K562 (cell line): Measurements from ENCODE around the gene FIZ1. TPM values are rescaled to one million over a fixed set of nuclear protein-coding genes. Genes with fewer than 3 reads are reported as not detected.
A peak's percentile ranks its signal among the peaks of the same experiment; 100 is the strongest.

ENCODE experiments used
- AFF1 ChIP-seq, 2 experiments: fragments of 450-650 bp; IDR thresholded peaks; 2 replicates each; pipeline ENCODE4 v1.6.1; 2018; ENCODE audit warnings: mild to moderate bottlenecking in 2 of 2, low read depth in 1 of 2; ENCODE audit not compliant: partially characterized antibody in 2 of 2
- CCAR2 ChIP-seq: fragments of 200-400 bp; formaldehyde crosslinking; IDR thresholded peaks from 2 replicates; pipeline ENCODE4 v1.6.1; 2017; ENCODE audit warnings: mild to moderate bottlenecking, low read depth, low read length
- E2F6 ChIP-seq, 2 experiments: IDR thresholded peaks; 2 replicates each; pipeline ENCODE4 v1.6.1; 2011; ENCODE audit warnings: borderline replicate concordance in 1 of 2, control low read depth in 1 of 2, low read depth in 1 of 2, low read length in 1 of 2, mild to moderate bottlenecking in 1 of 2, mixed read lengths in 1 of 2, moderate library complexity in 1 of 2; ENCODE audit not compliant: insufficient read depth in 1 of 2, insufficient read length in 1 of 2, poor library complexity in 1 of 2, severe bottlenecking in 1 of 2; ENCODE audit errors: extremely low read depth in 1 of 2
- ELF1 ChIP-seq: fragments of 200-800 bp; sonication (Bioruptor generic); IDR thresholded peaks from 2 replicates; pipeline ENCODE4 v1.6.1; 2016; ENCODE audit warnings: missing genetic modification characterization, missing compliant biosample characterization
- EP400 ChIP-seq: fragments of 450-650 bp; IDR thresholded peaks from 2 replicates; pipeline ENCODE4 v1.6.1; 2017; ENCODE audit warnings: antibody characterized with exemption, mild to moderate bottlenecking, moderate library complexity
- HDAC3 ChIP-seq: fragments of 450-650 bp; IDR thresholded peaks from 2 replicates; pipeline ENCODE4 v1.6.1; 2018; ENCODE audit warnings: borderline replicate concordance, mild to moderate bottlenecking, moderate library complexity; ENCODE audit not compliant: partially characterized antibody
- KDM4B ChIP-seq, 2 experiments: fragments of 450-650 bp in 1 of 2; sonication (generic) in 1 of 2; IDR thresholded peaks; 2 replicates each; pipeline ENCODE4 v1.6.1; 2016 to 2017; ENCODE audit warnings: borderline replicate concordance in 2 of 2, antibody characterized with exemption in 1 of 2, low read depth in 1 of 2, mild to moderate bottlenecking in 1 of 2
- KLF6 ChIP-seq: fragments of 250-450 bp; sonication (Bioruptor Pico); IDR thresholded peaks from 2 replicates; pipeline ENCODE4 v1.4.0; 2020; ENCODE audit warnings: mild to moderate bottlenecking, moderate library complexity, borderline replicate concordance
- MCM2 ChIP-seq: fragments of 450-650 bp; IDR thresholded peaks from 2 replicates; pipeline ENCODE4 v1.6.1; 2017; ENCODE audit warnings: low read depth, mild to moderate bottlenecking
- NR2C2 ChIP-seq, 2 experiments: fragments of 200-800 bp in 1 of 2; sonication (Bioruptor generic) in 1 of 2; sonication (generic) in 1 of 2; formaldehyde crosslinking in 1 of 2; IDR thresholded peaks; 2 replicates each; pipeline versions ENCODE4 v1.6.1 to v1.8.0; 2016 to 2022; ENCODE audit warnings: mild to moderate bottlenecking in 1 of 2, missing compliant biosample characterization in 1 of 2, missing genetic modification characterization in 1 of 2, missing genetic modification reagents in 1 of 2
- RBBP5 ChIP-seq: fragments of 200-600 bp; sonication (generic); IDR thresholded peaks from 2 replicates; pipeline ENCODE4 v1.6.1; 2012; ENCODE audit warnings: borderline replicate concordance, mild to moderate bottlenecking, low read length, control low read depth, inconsistent platforms; ENCODE audit not compliant: insufficient read depth, poor library complexity, severe bottlenecking
- SMAD3 ChIP-seq: fragments of 450-650 bp; formaldehyde crosslinking; conservative IDR thresholded peaks from 2 replicates; pipeline ENCODE4 v1.4.0; 2020; ENCODE audit warnings: mild to moderate bottlenecking
- VEZF1 ChIP-seq: fragments of 200-800 bp; sonication (Bioruptor generic); IDR thresholded peaks from 2 replicates; pipeline ENCODE4 v1.6.1; 2017; ENCODE audit warnings: missing genetic modification characterization, missing compliant biosample characterization
- ZBTB17 ChIP-seq: fragments of 450-650 bp; formaldehyde crosslinking; IDR thresholded peaks from 2 replicates; pipeline ENCODE4 v1.4.0; 2020; ENCODE audit warnings: mild to moderate bottlenecking
- ZBTB43 ChIP-seq: sonication (generic); formaldehyde crosslinking; IDR thresholded peaks from 2 replicates; pipeline ENCODE4 v1.8.0; 2023; ENCODE audit warnings: mild to moderate bottlenecking, missing genetic modification reagents
- ZNF12 ChIP-seq: sonication (generic); formaldehyde crosslinking; IDR thresholded peaks from 2 replicates; pipeline ENCODE4 v1.4.0; 2020; ENCODE audit warnings: mild to moderate bottlenecking, missing genetic modification reagents
- ZNF197 ChIP-seq: fragments of 200-800 bp; sonication (Bioruptor generic); IDR thresholded peaks from 2 replicates; pipeline ENCODE4 v1.6.1; 2016; ENCODE audit warnings: low read depth, missing genetic modification characterization, missing compliant biosample characterization
- ZNF263 ChIP-seq: sonication (generic); formaldehyde crosslinking; IDR thresholded peaks from 2 replicates; pipeline ENCODE4 v1.8.0; 2022; ENCODE audit warnings: mild to moderate bottlenecking, missing genetic modification reagents, borderline replicate concordance
- ZNF507 ChIP-seq: conservative IDR thresholded peaks from 2 replicates; pipeline ENCODE4 v1.6.1; 2017; ENCODE audit warnings: missing genetic modification characterization, missing compliant biosample characterization
- polyA plus RNA-seq, 8 experiments: library from polyadenylated mRNA; depleted of rRNA in 4 of 8; stranded (reverse) in 5 of 8; unstranded in 3 of 8; fragments of >200 nt; fragmentation: Nextera tagmentation in 2 of 8; fragmentation: Illumina TruSeq in 1 of 8; extraction: Ambion mirVana in 2 of 8; extraction: Trizol in 1 of 8; gene quantifications; 2 replicates each; pipeline versions ENCODE4 v1.2.1 to v1.2.3, GENCODE V29; 2011 to 2014; ENCODE audit warnings: inconsistent platforms in 1 of 8, missing spikeins in 1 of 8
- total RNA-seq, 7 experiments: library from RNA; depleted of rRNA in 6 of 7; stranded (reverse); fragments of >200 nt in 6 of 7; fragmentation: Illumina TruSeq in 2 of 7; extraction: Trizol in 2 of 7; gene quantifications; 2 replicates each; pipeline versions ENCODE4 v1.2.1 to v1.2.3, GENCODE V29; 2011 to 2021; ENCODE audit warnings: low replicate concordance in 1 of 7

Gene FIZ1
- total and polyA plus RNA-seq, 9 of the 15 experiments (the other 6 are each of a cell fraction or from before 2014, with no cell fraction given): 0.79 to 17.5 (median 5.5) TPM

GRCh38 chr19:55599468-55599841 lies at the start of gene FIZ1 (continued):
- TF ChIP-seq ELF1 (tag): peak; percentile 90
- peak; percentile 83 for TF ChIP-seq VEZF1 (CRISPR knock-in tag)
- TF ChIP-seq E2F6 (IDR thresholded peaks at IDR 0.05; ENCODE audit: borderline replicate concordance in 1 of 2, extremely low read depth in 1 of 2, insufficient read depth in 1 of 2, insufficient read length in 1 of 2, low read depth in 1 of 2, low read length in 1 of 2, poor library complexity in 1 of 2, severe bottlenecking in 1 of 2): no peak
- TF ChIP-seq SMAD3 (CRISPR knock-in tag): no peak
- TF ChIP-seq EP400: no peak; the same call in none of the 2 replicates
- no peak for TF ChIP-seq KLF6
- TF ChIP-seq MCM2: no peak
- TF ChIP-seq ZBTB43 (CRISPR knock-in tag): no peak
- no peak for TF ChIP-seq HDAC3
- TF ChIP-seq ZBTB17 (CRISPR knock-in tag): no peak
- no peak for TF ChIP-seq AFF1 (IDR thresholded peaks at IDR 0.05; ENCODE audit: low read depth in 1 of 2, partially characterized antibody in 2 of 2)
- TF ChIP-seq CCAR2: no peak
- peak in 1 of 2 experiments; percentile 97; a peak in 2 of 4 replicates for TF ChIP-seq KDM4B (IDR thresholded peaks at IDR 0.05; ENCODE audit: borderline replicate concordance in 2 of 2, low read depth in 1 of 2)
- TF ChIP-seq RBBP5: no peak
- no peak for TF ChIP-seq ZNF12 (CRISPR knock-in tag)
- no peak for TF ChIP-seq ZNF197 (CRISPR knock-in tag)
- no peak for TF ChIP-seq ZNF507 (tag)
- peak; percentile 88 for TF ChIP-seq ZNF263 (CRISPR knock-in tag)
- peak; percentile 91 for TF ChIP-seq NR2C2 (CRISPR knock-in tag; IDR thresholded peaks at IDR 0.05)
- TF ChIP-seq NR2C2 (tag; IDR thresholded peaks at IDR 0.05): peak; percentile 98; the same call in 1 of the 2 replicates
